ENCODE data around the gene PCDHB14. TPM values are rescaled to one million over a fixed set of nuclear protein-coding genes. Genes with fewer than 3 reads are reported as not detected.
"Not testable (repeated sequence)": the region's sequence is repeated elsewhere in the genome, so short reads cannot be mapped to it uniquely, and the experiment has no call there.

Gene PCDHB14
- total and polyA plus RNA-seq, 4 donors, result 0.67 to 10.6 (median 2.0) TPM

- H3K9me3 ChIP-seq (ENCODE audit: control insufficient read depth in 4 of 4, insufficient read depth in 3 of 4, low read length in 3 of 4), result peaks cover 4 to 43% (median 25%) of the 10 kb centered on the region in 4 donors
- 21 to 26% methylated on average over 15 to 32 of the region's 32 CpGs for WGBS, 2 donors
Measured at GRCh38 chr5:141179876-141180275, 43.3 kb upstream of the PCDHB14 start.

GRCh38 chr5:141180313-141180712 is 42.8 kb upstream of the PCDHB14 start:
- WGBS, 2 donors, result 29 to 41% methylated on average over 1 of the region's 1 CpG
- peaks cover 0 to 1% (median 0%) of the 10 kb centered on the region in 5 donors for H3K4me1 ChIP-seq (ENCODE audit: control insufficient read depth in 5 of 5, insufficient read depth in 5 of 5, low read length in 5 of 5)
- no peak overlapping the region for H3K4me3 ChIP-seq
- H3K27me3 ChIP-seq (ENCODE audit: control insufficient read depth in 3 of 3, insufficient read depth in 3 of 3, low read length in 2 of 3), result peaks cover 0 to 4% (median 3%) of the 10 kb centered on the region in 3 donors
- H3K27ac ChIP-seq (ENCODE audit: low read depth in 1 of 2, low read length in 1 of 2), result no peak overlapping the region
- H3K9me3 ChIP-seq (ENCODE audit: control insufficient read depth in 4 of 4, insufficient read depth in 3 of 4, low read length in 3 of 4), result peaks cover 4 to 39% (median 24%) of the 10 kb centered on the region in 4 donors
- H3K9ac ChIP-seq (ENCODE audit: insufficient read depth in 1 of 2, low read length in 2 of 2), result no peak overlapping the region
- TF ChIP-seq CTCF (IDR thresholded peaks at IDR 0.05; ENCODE audit: control extremely low read depth, extremely low read depth), result no peak
- ATAC-seq (ENCODE audit: insufficient read depth, low FRiP score) (no peak), DNase-seq (no peak)
- H3K36me3 ChIP-seq (ENCODE audit: control insufficient read depth in 4 of 4, insufficient read depth in 4 of 4, low read length in 4 of 4), result peaks cover 0 to 3% (median 0%) of the 10 kb centered on the region in 4 donors

More at GRCh38 chr5:141179876-141180275, 43.3 kb upstream of the PCDHB14 start:
- not testable (repeated sequence) for H3K36me3 ChIP-seq (ENCODE audit: control insufficient read depth in 4 of 4, insufficient read depth in 4 of 4, low read length in 4 of 4); H3K4me1 ChIP-seq (ENCODE audit: control insufficient read depth in 5 of 5, insufficient read depth in 5 of 5, low read length in 5 of 5); DNase-seq; H3K27ac ChIP-seq (ENCODE audit: low read depth in 1 of 2, low read length in 1 of 2); ATAC-seq (ENCODE audit: insufficient read depth, low FRiP score); H3K4me3 ChIP-seq; H3K9ac ChIP-seq (ENCODE audit: insufficient read depth in 1 of 2, low read length in 2 of 2); H3K27me3 ChIP-seq (ENCODE audit: control insufficient read depth in 3 of 3, insufficient read depth in 3 of 3, low read length in 2 of 3)

GRCh38 chr5:141182248-141182647 is 40.9 kb upstream of the PCDHB14 start, which contains the start of gene PCDHB16:
TSS of gene PCDHB16 (plus strand) at chr5:141182387. CDS start at chr5:141182560, 173 bp downstream.
- Histone ChIP-seq H3K27ac (ENCODE audit: low read depth in 1 of 2, low read length in 1 of 2) (no peak within 1 kb of the TSS), H3K36me3 (ENCODE audit: control insufficient read depth in 4 of 4, insufficient read depth in 4 of 4, low read length in 4 of 4) (peaks cover 0 to 3% (median 0%) of the 10 kb centered on the region in 4 donors), H3K9me3 (ENCODE audit: control insufficient read depth in 4 of 4, insufficient read depth in 3 of 4, low read length in 3 of 4) (peaks cover 9 to 39% (median 17%) of the 10 kb centered on the region in 4 donors), H3K4me1 (ENCODE audit: control insufficient read depth in 5 of 5, insufficient read depth in 5 of 5, low read length in 5 of 5) (peaks cover 0 to 1% (median 0%) of the 10 kb centered on the region in 5 donors), H3K27me3 (ENCODE audit: control insufficient read depth in 3 of 3, insufficient read depth in 3 of 3, low read length in 2 of 3) (peaks cover 0 to 4% (median 3%) of the 10 kb centered on the region in 3 donors), H3K4me3 (peak within 1 kb of the TSS; percentile 13), H3K9ac (ENCODE audit: insufficient read depth in 1 of 2, low read length in 2 of 2) (peak within 1 kb of the TSS in 1 of 2 donors; percentile 78)
- peak; percentile 47 for ATAC-seq (ENCODE audit: insufficient read depth, low FRiP score)
- TF ChIP-seq CTCF (IDR thresholded peaks at IDR 0.05; ENCODE audit: control extremely low read depth, extremely low read depth), result no peak
- peak; percentile 63 to 78 (median 65) for DNase-seq
- 14 to 17% methylated on average over 13 of the region's 13 CpGs for WGBS, 2 donors

GRCh38 chr5:141184117-141184855 is 38.9 kb upstream of the PCDHB14 start:
- not testable (repeated sequence) for H3K4me1 ChIP-seq (ENCODE audit: control insufficient read depth in 5 of 5, insufficient read depth in 5 of 5, low read length in 5 of 5); H3K4me3 ChIP-seq; H3K27ac ChIP-seq (ENCODE audit: low read depth in 1 of 2, low read length in 1 of 2); ATAC-seq (ENCODE audit: insufficient read depth, low FRiP score); H3K36me3 ChIP-seq (ENCODE audit: control insufficient read depth in 4 of 4, insufficient read depth in 4 of 4, low read length in 4 of 4); H3K27me3 ChIP-seq (ENCODE audit: control insufficient read depth in 3 of 3, insufficient read depth in 3 of 3, low read length in 2 of 3); H3K9ac ChIP-seq (ENCODE audit: insufficient read depth in 1 of 2, low read length in 2 of 2); DNase-seq
- H3K9me3 ChIP-seq (ENCODE audit: control insufficient read depth in 4 of 4, insufficient read depth in 3 of 4, low read length in 3 of 4), result peaks cover 5 to 36% (median 14%) of the 10 kb centered on the region in 4 donors
- 29 to 39% methylated on average over 31 to 56 of the region's 69 CpGs for WGBS, 2 donors

Measured in lung (tissue), 12 donors.